ENCODE results near the gene ESPN.
A peak's percentile ranks its signal among the peaks of the same experiment; 100 is the strongest.

Gene ESPN, protein sequence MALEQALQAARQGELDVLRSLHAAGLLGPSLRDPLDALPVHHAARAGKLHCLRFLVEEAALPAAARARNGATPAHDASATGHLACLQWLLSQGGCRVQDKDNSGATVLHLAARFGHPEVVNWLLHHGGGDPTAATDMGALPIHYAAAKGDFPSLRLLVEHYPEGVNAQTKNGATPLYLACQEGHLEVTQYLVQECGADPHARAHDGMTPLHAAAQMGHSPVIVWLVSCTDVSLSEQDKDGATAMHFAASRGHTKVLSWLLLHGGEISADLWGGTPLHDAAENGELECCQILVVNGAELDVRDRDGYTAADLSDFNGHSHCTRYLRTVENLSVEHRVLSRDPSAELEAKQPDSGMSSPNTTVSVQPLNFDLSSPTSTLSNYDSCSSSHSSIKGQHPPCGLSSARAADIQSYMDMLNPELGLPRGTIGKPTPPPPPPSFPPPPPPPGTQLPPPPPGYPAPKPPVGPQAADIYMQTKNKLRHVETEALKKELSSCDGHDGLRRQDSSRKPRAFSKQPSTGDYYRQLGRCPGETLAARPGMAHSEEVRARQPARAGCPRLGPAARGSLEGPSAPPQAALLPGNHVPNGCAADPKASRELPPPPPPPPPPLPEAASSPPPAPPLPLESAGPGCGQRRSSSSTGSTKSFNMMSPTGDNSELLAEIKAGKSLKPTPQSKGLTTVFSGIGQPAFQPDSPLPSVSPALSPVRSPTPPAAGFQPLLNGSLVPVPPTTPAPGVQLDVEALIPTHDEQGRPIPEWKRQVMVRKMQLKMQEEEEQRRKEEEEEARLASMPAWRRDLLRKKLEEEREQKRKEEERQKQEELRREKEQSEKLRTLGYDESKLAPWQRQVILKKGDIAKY

GRCh38 chr1:6424619-6425593 lies at the start of gene ESPN:
Gene ESPN, plus strand, starts transcription at chr1:6424776. Its CDS starts 180 bp downstream, at chr1:6424956.
- Histone ChIP-seq H3K4me1 (ENCODE audit: control insufficient read depth in 1 of 2, insufficient read depth in 2 of 2, low read length in 2 of 2) (peaks cover 18 to 45% of the 10 kb centered on the region in 2 donors), H3K9ac (ENCODE audit: low read depth in 1 of 2, low read length in 2 of 2) (no peak within 1 kb of the TSS), H3K4me3 (ENCODE audit: low read depth in 1 of 2, low read length in 2 of 2) (peak within 1 kb of the TSS in 1 of 2 donors; percentile 28), H3K27me3 (ENCODE audit: control insufficient read depth in 1 of 2, insufficient read depth in 2 of 2, low read length in 2 of 2) (peaks cover 52 to 58% of the 10 kb centered on the region in 2 donors), H3K9me3 (ENCODE audit: control insufficient read depth in 1 of 2, low read length in 2 of 2) (no peaks in the 10 kb centered on the region), H3K27ac (ENCODE audit: low read depth, low read length) (no peak within 1 kb of the TSS), H3K36me3 (ENCODE audit: control insufficient read depth in 1 of 2, insufficient read depth in 2 of 2, low read length in 2 of 2) (no peaks in the 10 kb centered on the region)

DNA sequence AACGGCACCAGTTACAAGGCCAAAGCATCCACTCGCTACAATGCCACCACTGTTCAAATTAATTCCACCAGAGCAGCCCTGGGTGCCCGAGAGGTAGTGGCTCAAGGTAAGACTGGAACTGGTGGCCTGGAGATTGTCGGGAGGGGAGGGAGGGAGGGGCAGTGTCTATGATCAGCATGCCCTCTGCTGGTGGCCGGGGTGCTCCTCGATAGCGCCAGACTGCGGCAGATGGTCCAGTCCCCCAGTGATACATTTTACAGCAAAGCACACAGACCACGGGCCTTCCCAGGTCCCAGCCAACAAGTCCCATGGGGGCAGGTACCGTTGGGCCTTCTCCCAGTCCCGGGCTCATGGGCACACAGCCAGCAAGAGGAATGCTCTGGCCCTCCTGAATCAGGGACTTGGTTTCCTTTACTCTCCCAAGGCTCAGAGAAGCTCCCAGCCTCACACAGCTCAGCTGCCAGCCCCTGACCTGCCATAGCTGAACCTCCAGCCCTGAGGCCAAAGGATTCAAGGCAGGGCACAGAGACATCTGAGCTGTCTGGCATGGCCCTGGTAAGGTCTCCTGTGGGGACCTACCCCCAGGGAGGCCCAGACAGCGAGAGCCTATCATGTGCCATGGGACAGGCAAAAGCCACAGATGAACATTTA lies 46.4 kb upstream of the ESPN start:
- Histone ChIP-seq H3K27me3 (ENCODE audit: control insufficient read depth in 1 of 2, insufficient read depth in 2 of 2, low read length in 2 of 2) (no peaks in the 10 kb centered on the region), H3K4me3 (ENCODE audit: low read depth in 1 of 2, low read length in 2 of 2) (no peak overlapping the region), H3K36me3 (ENCODE audit: control insufficient read depth in 1 of 2, insufficient read depth in 2 of 2, low read length in 2 of 2) (no peaks in the 10 kb centered on the region), H3K9me3 (ENCODE audit: control insufficient read depth in 1 of 2, low read length in 2 of 2) (no peaks in the 10 kb centered on the region), H3K27ac (ENCODE audit: low read depth, low read length) (no peak overlapping the region), H3K4me1 (ENCODE audit: control insufficient read depth in 1 of 2, insufficient read depth in 2 of 2, low read length in 2 of 2) (peaks cover 0 to 7% of the 10 kb centered on the region in 2 donors), H3K9ac (ENCODE audit: low read depth in 1 of 2, low read length in 2 of 2) (no peak overlapping the region)

GRCh38 chr1:6380037-6380436 lies 44.5 kb upstream of the ESPN start:
- Histone ChIP-seq H3K9me3 (ENCODE audit: control insufficient read depth in 1 of 2, low read length in 2 of 2) (no peaks in the 10 kb centered on the region), H3K4me3 (ENCODE audit: low read depth in 1 of 2, low read length in 2 of 2) (no peak overlapping the region), H3K4me1 (ENCODE audit: control insufficient read depth in 1 of 2, insufficient read depth in 2 of 2, low read length in 2 of 2) (no peaks in the 10 kb centered on the region), H3K9ac (ENCODE audit: low read depth in 1 of 2, low read length in 2 of 2) (no peak overlapping the region), H3K27me3 (ENCODE audit: control insufficient read depth in 1 of 2, insufficient read depth in 2 of 2, low read length in 2 of 2) (no peaks in the 10 kb centered on the region), H3K27ac (ENCODE audit: low read depth, low read length) (no peak overlapping the region), H3K36me3 (ENCODE audit: control insufficient read depth in 1 of 2, insufficient read depth in 2 of 2, low read length in 2 of 2) (no peaks in the 10 kb centered on the region)

DNA sequence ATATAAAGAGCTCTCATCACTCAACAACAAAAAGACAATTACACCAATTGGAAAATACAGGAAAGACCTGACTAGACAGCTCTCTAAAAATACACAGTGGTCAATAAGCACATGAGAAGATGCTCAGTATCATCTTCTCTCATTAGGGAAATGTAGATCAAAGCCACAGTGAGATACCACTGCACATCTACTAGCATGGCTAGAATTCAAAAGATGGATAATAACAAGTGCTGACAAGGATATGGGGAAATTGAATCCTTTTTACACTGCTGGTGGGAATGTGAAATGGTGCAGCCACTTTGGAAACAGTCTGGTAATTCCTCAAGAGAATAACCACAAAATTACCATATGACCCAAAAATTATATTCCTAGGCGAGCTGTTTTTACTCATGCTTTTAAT lies 40.4 kb upstream of the ESPN start:
- Histone ChIP-seq H3K4me1 (ENCODE audit: control insufficient read depth in 1 of 2, insufficient read depth in 2 of 2, low read length in 2 of 2) (no peaks in the 10 kb centered on the region), H3K36me3 (ENCODE audit: control insufficient read depth in 1 of 2, insufficient read depth in 2 of 2, low read length in 2 of 2) (no peaks in the 10 kb centered on the region), H3K9me3 (ENCODE audit: control insufficient read depth in 1 of 2, low read length in 2 of 2) (no peaks in the 10 kb centered on the region), H3K27me3 (ENCODE audit: control insufficient read depth in 1 of 2, insufficient read depth in 2 of 2, low read length in 2 of 2) (no peaks in the 10 kb centered on the region), H3K27ac (ENCODE audit: low read depth, low read length) (no peak overlapping the region), H3K9ac (ENCODE audit: low read depth in 1 of 2, low read length in 2 of 2) (no peak overlapping the region), H3K4me3 (ENCODE audit: low read depth in 1 of 2, low read length in 2 of 2) (no peak overlapping the region)

DNA sequence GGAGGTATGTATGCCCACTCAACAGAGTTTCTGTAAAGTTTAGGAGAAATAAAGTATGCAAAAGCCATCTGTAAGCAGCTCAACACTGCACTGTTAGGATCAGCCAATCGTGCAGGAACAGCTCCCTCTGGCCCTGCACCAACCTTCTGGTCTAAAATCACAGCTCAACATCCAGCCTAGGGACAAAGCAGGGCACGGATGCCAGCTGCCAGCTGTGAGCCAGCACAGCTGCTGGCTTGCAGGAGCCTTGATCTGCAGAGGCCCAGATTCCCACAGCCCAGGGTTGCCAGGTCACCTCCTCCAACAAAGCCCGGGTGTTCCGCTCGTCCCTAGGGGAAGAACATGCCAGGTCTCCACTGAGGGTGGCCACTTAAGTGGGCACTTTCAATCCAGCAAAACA lies 39.6 kb upstream of the ESPN start:
- Histone ChIP-seq H3K4me3 (ENCODE audit: low read depth in 1 of 2, low read length in 2 of 2) (no peak overlapping the region), H3K4me1 (ENCODE audit: control insufficient read depth in 1 of 2, insufficient read depth in 2 of 2, low read length in 2 of 2) (no peaks in the 10 kb centered on the region), H3K9ac (ENCODE audit: low read depth in 1 of 2, low read length in 2 of 2) (no peak overlapping the region), H3K36me3 (ENCODE audit: control insufficient read depth in 1 of 2, insufficient read depth in 2 of 2, low read length in 2 of 2) (no peaks in the 10 kb centered on the region), H3K9me3 (ENCODE audit: control insufficient read depth in 1 of 2, low read length in 2 of 2) (no peaks in the 10 kb centered on the region), H3K27ac (ENCODE audit: low read depth, low read length) (no peak overlapping the region), H3K27me3 (ENCODE audit: control insufficient read depth in 1 of 2, insufficient read depth in 2 of 2, low read length in 2 of 2) (no peaks in the 10 kb centered on the region)

- Histone ChIP-seq H3K36me3 (ENCODE audit: control insufficient read depth in 1 of 2, insufficient read depth in 2 of 2, low read length in 2 of 2) (no peaks in the 10 kb centered on the region), H3K27ac (ENCODE audit: low read depth, low read length) (no peak overlapping the region), H3K9ac (ENCODE audit: low read depth in 1 of 2, low read length in 2 of 2) (no peak overlapping the region), H3K9me3 (ENCODE audit: control insufficient read depth in 1 of 2, low read length in 2 of 2) (no peaks in the 10 kb centered on the region), H3K27me3 (ENCODE audit: control insufficient read depth in 1 of 2, insufficient read depth in 2 of 2, low read length in 2 of 2) (no peaks in the 10 kb centered on the region), H3K4me1 (ENCODE audit: control insufficient read depth in 1 of 2, insufficient read depth in 2 of 2, low read length in 2 of 2) (no peaks in the 10 kb centered on the region), H3K4me3 (ENCODE audit: low read depth in 1 of 2, low read length in 2 of 2) (no peak overlapping the region)
These were observed 38.9 kb upstream of the ESPN start for GRCh38 chr1:6385488-6386191.

- Histone ChIP-seq H3K27ac (ENCODE audit: low read depth, low read length) (no peak overlapping the region), H3K4me3 (ENCODE audit: low read depth in 1 of 2, low read length in 2 of 2) (no peak overlapping the region), H3K4me1 (ENCODE audit: control insufficient read depth in 1 of 2, insufficient read depth in 2 of 2, low read length in 2 of 2) (peaks cover 0 to under 1% of the 10 kb centered on the region in 2 donors), H3K9ac (ENCODE audit: low read depth in 1 of 2, low read length in 2 of 2) (no peak overlapping the region), H3K9me3 (ENCODE audit: control insufficient read depth in 1 of 2, low read length in 2 of 2) (no peaks in the 10 kb centered on the region), H3K36me3 (ENCODE audit: control insufficient read depth in 1 of 2, insufficient read depth in 2 of 2, low read length in 2 of 2) (no peaks in the 10 kb centered on the region), H3K27me3 (ENCODE audit: control insufficient read depth in 1 of 2, insufficient read depth in 2 of 2, low read length in 2 of 2) (no peaks in the 10 kb centered on the region)
These were observed 38.1 kb upstream of the ESPN start for GRCh38 chr1:6386371-6386949.

- no peak overlapping the region for H3K27ac ChIP-seq (ENCODE audit: low read depth, low read length)
- H3K9ac ChIP-seq (ENCODE audit: low read depth in 1 of 2, low read length in 2 of 2), result no peak overlapping the region
- H3K36me3 ChIP-seq (ENCODE audit: control insufficient read depth in 1 of 2, insufficient read depth in 2 of 2, low read length in 2 of 2), result no peaks in the 10 kb centered on the region
- H3K27me3 ChIP-seq (ENCODE audit: control insufficient read depth in 1 of 2, insufficient read depth in 2 of 2, low read length in 2 of 2), result no peaks in the 10 kb centered on the region
- no peaks in the 10 kb centered on the region for H3K9me3 ChIP-seq (ENCODE audit: control insufficient read depth in 1 of 2, low read length in 2 of 2)
- peaks cover 14 to 18% of the 10 kb centered on the region in 2 donors for H3K4me1 ChIP-seq (ENCODE audit: control insufficient read depth in 1 of 2, insufficient read depth in 2 of 2, low read length in 2 of 2)
- H3K4me3 ChIP-seq (ENCODE audit: low read depth in 1 of 2, low read length in 2 of 2), result no peak overlapping the region
These were observed 34.6 kb upstream of the ESPN start for GRCh38 chr1:6389971-6390370.
